Coronary artery (tissue), 2 donors: ENCODE measurements around the gene SPIRE2.
"Not testable (repeated sequence)": the region's sequence is repeated elsewhere in the genome, so short reads cannot be mapped to it uniquely, and the experiment has no call there.

Experiments used
- DNase-seq: peaks from one replicate; pipeline ENCODE4 v3.0.0-alpha.2; 2017; ENCODE audit warnings: low spot score
- H3K27ac ChIP-seq, 2 donors: fragments of 200-600 bp; sonication (generic); one replicate each; pipeline ENCODE4 v1.5.1; 2016 to 2019
- H3K4me3 ChIP-seq: fragments of 200-600 bp; sonication (generic); 2 replicates; pipeline ENCODE4 v1.5.1; 2016; ENCODE audit warnings: mild to moderate bottlenecking, moderate library complexity
- TF ChIP-seq, protein P1 (sequence below): fragments of 200-600 bp; sonication (generic); IDR thresholded peaks from one replicate; pipeline ENCODE4 v1.5.1; 2019; ENCODE audit warnings: antibody characterized with exemption

Gene SPIRE2

GRCh38 chr16:89871895-89872294 is 43.6 kb downstream of the SPIRE2 start:
- TF ChIP-seq, protein P1, sequence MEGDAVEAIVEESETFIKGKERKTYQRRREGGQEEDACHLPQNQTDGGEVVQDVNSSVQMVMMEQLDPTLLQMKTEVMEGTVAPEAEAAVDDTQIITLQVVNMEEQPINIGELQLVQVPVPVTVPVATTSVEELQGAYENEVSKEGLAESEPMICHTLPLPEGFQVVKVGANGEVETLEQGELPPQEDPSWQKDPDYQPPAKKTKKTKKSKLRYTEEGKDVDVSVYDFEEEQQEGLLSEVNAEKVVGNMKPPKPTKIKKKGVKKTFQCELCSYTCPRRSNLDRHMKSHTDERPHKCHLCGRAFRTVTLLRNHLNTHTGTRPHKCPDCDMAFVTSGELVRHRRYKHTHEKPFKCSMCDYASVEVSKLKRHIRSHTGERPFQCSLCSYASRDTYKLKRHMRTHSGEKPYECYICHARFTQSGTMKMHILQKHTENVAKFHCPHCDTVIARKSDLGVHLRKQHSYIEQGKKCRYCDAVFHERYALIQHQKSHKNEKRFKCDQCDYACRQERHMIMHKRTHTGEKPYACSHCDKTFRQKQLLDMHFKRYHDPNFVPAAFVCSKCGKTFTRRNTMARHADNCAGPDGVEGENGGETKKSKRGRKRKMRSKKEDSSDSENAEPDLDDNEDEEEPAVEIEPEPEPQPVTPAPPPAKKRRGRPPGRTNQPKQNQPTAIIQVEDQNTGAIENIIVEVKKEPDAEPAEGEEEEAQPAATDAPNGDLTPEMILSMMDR: no peak
- DNase-seq: no peak
- Histone ChIP-seq H3K27ac (no peak overlapping the region), H3K4me3 (no peak overlapping the region)

- peak within 1 kb of the TSS; percentile 98 to 100 for H3K27ac ChIP-seq
- H3K4me3 ChIP-seq: peak within 1 kb of the TSS; percentile 95
- TF ChIP-seq, protein P1: no peak
- DNase-seq: peak; percentile 90
Observed at GRCh38 chr16:89873109-89873971, 45.1 kb downstream of the SPIRE2 start, which contains the start of gene TCF25. Gene TCF25 (plus strand): TSS chr16:89873592. CDS start chr16:89873668, 76 bp downstream.

GRCh38 chr16:89873972-89874689 is 45.9 kb downstream of the SPIRE2 start:
- H3K4me3 ChIP-seq: peak overlapping the region; percentile 95
- TF ChIP-seq, protein P1: no peak
- DNase-seq: peak; percentile 99
- H3K27ac ChIP-seq: peak overlapping the region; percentile 98 to 100

DNA sequence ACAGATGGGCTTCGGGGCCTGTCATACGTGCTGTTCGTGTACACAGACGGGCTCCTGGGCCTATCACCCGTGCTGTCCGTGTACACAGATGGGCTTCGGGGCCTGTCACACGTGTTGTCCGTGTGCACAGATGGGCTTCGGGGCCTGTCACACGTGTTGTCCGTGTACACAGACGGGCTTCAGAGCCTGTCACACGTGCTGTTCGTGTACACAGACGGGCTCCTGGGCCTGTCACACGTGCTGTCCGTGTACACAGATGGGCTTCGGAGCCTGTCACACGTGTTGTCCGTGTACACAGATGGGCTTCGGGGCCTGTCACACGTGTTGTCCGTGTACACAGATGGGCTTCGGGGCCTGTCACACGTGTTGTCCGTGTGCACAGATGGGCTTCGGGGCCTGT is 50.8 kb downstream of the SPIRE2 start:
- H3K27ac ChIP-seq, DNase-seq, H3K4me3 ChIP-seq: not testable (repeated sequence)

- H3K4me3 ChIP-seq: no peak overlapping the region
- no peak for DNase-seq
- H3K27ac ChIP-seq: no peak overlapping the region
- TF ChIP-seq, protein P1: no peak
Observed at GRCh38 chr16:89880477-89881367, 52.4 kb downstream of the SPIRE2 start.

GRCh38 chr16:89881368-89881730 is 53.1 kb downstream of the SPIRE2 start:
- DNase-seq: no peak
- TF ChIP-seq, protein P1: no peak
- Histone ChIP-seq H3K4me3 (no peak overlapping the region), H3K27ac (no peak overlapping the region)
